NB4 (cell line): ENCODE results near the gene ELAVL3.

Experiments
- POLR2A ChIP-seq: IDR thresholded peaks from 2 replicates; pipeline ENCODE4 v1.6.1; 2011; ENCODE audit warnings: mild to moderate bottlenecking; ENCODE audit not compliant: insufficient read length; ENCODE audit errors: extremely low read depth
- TF ChIP-seq, protein P1 (sequence below): IDR thresholded peaks from one replicate; pipeline ENCODE4 v1.5.1; 2012; ENCODE audit warnings: low read depth, low read length

DNA sequence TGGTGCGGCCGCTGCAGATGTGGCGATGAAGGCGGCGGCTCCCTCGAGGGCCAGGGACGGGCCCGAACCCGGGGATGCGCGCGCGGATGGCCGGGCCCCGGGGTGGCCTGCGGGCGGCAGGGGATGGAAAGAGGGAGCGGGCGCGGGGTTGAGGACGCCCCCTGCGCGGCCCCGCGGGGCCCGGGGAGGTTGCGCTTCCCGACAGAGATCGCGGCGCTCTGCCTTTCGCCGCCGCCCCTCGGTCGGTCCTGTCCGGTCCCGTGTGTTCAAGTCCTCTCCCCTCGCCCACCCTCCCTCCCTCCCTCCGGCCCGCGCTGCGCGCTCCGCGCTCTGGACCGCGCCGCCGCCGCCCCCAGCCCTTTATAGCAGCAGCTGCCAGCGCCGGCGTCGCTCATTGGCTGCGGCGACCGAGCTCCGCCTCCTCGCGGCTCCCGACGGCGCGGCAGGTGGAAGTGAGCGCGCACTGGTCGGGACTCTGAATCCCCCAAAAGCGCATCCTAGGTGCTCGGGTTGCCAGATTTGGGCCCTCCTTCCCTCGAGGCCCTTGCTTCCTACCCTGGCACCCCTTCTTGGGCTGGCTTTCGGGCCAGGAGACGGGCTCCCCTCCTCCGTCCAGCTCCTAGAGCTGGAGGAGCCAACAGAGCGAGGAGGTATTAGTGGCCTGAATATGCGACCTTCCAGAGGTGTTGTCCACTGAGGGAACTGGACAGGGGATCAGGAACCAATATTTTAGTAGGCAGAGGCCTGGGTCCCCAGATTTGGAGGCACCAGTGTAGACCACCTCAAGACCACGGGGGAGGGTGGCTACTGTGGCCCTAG lies at the start of gene ELAVL3:
- TF ChIP-seq, protein P1, sequence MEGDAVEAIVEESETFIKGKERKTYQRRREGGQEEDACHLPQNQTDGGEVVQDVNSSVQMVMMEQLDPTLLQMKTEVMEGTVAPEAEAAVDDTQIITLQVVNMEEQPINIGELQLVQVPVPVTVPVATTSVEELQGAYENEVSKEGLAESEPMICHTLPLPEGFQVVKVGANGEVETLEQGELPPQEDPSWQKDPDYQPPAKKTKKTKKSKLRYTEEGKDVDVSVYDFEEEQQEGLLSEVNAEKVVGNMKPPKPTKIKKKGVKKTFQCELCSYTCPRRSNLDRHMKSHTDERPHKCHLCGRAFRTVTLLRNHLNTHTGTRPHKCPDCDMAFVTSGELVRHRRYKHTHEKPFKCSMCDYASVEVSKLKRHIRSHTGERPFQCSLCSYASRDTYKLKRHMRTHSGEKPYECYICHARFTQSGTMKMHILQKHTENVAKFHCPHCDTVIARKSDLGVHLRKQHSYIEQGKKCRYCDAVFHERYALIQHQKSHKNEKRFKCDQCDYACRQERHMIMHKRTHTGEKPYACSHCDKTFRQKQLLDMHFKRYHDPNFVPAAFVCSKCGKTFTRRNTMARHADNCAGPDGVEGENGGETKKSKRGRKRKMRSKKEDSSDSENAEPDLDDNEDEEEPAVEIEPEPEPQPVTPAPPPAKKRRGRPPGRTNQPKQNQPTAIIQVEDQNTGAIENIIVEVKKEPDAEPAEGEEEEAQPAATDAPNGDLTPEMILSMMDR: no peak
- no peak for TF ChIP-seq POLR2A
